D721Med (cell line): ENCODE measurements around the gene MFN2.
"Not testable (repeated sequence)": the region's sequence is repeated elsewhere in the genome, so short reads cannot be mapped to it uniquely, and the experiment has no call there.

Experiments used
- DNase-seq: peaks from one replicate; pipeline ENCODE4 v3.0.0; 2011; ENCODE audit warnings: low spot score; ENCODE audit not compliant: insufficient read length
- FAIRE-seq: peaks from 2 replicates; lab custom pipeline; 2011; peaks lifted over from hg19 to GRCh38; lab: Jason Lieb, UNC
- TF ChIP-seq, protein P1 (sequence below): IDR thresholded peaks from 2 replicates; pipeline ENCODE4 v1.5.1; 2012; ENCODE audit warnings: mild to moderate bottlenecking, control low read depth; ENCODE audit not compliant: insufficient read depth; ENCODE audit errors: missing control alignments

MFN2 gene

GRCh38 chr1:12035312-12035711, 55.1 kb downstream of the MFN2 start:
- no peak for FAIRE-seq
- no peak for DNase-seq
- TF ChIP-seq, protein P1, sequence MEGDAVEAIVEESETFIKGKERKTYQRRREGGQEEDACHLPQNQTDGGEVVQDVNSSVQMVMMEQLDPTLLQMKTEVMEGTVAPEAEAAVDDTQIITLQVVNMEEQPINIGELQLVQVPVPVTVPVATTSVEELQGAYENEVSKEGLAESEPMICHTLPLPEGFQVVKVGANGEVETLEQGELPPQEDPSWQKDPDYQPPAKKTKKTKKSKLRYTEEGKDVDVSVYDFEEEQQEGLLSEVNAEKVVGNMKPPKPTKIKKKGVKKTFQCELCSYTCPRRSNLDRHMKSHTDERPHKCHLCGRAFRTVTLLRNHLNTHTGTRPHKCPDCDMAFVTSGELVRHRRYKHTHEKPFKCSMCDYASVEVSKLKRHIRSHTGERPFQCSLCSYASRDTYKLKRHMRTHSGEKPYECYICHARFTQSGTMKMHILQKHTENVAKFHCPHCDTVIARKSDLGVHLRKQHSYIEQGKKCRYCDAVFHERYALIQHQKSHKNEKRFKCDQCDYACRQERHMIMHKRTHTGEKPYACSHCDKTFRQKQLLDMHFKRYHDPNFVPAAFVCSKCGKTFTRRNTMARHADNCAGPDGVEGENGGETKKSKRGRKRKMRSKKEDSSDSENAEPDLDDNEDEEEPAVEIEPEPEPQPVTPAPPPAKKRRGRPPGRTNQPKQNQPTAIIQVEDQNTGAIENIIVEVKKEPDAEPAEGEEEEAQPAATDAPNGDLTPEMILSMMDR, result no peak

DNA sequence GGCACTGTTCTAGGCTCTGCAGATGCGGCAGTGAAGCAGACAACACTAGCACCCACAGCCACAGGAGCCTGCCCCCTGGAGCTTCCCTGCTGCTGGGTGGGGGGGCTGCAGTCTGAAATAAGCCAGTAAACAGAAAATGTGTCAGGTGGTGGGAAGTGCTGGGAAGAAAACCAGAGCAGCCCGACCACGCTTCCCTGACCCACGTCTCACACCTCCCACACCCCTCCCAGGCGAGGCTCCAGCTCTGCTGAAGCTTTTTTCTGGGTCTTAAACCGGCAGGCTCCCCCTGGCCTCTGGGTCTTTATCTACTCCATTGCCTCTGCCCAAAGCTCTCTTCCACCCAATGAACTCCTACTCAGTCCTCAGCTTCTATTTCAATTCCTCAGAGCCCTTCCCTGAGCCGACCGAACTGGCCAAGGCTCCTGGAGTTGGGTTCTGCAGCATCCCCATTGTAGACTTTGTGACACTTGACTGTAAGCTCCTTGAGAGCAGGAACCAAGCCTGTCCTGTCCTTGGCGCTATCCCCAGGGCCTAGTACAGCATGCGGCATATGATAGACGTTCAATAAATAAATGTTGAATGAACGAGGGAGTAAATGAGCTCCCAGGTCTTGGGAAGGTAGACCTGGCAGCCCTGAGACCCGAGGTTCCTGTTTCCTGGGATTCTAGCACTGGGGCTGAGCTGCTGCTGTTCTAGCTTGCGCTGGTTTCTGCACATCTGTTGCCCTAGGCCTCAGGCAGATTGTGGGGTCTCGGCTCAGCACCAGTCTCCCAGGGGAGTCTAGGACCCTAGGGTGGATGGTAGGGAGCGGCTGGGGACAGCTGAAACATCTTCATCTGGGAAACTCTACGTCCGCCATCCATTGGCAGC, 57.5 kb downstream of the MFN2 start:
- DNase-seq, result no peak
- TF ChIP-seq, protein P1, result no peak
- FAIRE-seq, result no peak

- TF ChIP-seq, protein P1, result no peak
- DNase-seq (no peak), FAIRE-seq (no peak)
Observed at GRCh38 chr1:12038356-12039163, 58.3 kb downstream of the MFN2 start.

DNA sequence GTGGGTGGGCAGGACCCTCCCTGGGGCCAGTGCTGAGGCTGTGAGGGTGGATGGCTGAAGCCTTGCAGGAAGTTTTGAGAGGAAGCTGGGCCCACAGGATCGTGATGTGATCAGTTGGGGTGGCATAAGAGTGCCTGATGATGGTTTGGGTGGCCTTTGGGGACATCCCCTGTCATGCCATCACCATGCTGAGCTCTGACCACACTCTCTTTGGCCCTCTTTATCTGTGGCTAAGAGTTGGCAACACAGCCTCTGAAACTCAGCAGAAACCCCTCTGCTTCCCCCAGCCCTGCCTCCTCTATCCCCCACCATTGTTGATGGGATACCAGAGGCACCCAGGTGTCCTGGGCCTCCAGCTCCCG, 58.9 kb downstream of the MFN2 start:
- DNase-seq, result no peak
- FAIRE-seq, result no peak
- TF ChIP-seq, protein P1, result no peak

- not testable (repeated sequence) for FAIRE-seq, DNase-seq
Observed at GRCh38 chr1:12039824-12040456, 59.7 kb downstream of the MFN2 start.

DNA sequence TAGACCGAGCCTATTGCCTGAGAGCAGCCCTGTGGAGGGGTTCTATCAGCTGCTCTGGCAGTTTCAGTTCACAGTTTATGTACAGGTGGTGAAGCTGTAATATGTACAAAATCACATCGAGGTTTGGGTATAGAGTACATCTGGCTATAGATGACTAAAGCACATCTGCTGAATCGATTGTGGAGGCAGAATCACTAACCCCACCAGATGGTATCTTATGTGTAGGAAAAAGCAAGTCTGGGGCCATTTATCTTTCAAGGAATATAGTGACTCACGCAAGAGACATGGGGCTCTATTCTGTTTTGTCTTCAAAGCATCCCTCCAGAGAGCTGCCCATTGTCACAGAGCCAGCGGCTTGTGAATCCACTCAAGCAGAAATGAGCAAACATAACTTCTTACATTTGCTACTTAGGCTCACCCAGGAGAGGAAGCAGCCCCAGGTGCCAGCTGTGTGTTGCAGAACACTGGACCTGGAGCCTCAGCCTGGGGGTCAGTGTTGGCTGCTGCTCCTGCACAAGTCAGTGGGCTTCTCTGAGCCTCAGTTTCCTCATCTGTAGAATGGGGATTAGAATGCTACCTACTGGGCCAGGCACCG, 60.3 kb downstream of the MFN2 start:
- DNase-seq, result no peak
- no peak for FAIRE-seq

DNA sequence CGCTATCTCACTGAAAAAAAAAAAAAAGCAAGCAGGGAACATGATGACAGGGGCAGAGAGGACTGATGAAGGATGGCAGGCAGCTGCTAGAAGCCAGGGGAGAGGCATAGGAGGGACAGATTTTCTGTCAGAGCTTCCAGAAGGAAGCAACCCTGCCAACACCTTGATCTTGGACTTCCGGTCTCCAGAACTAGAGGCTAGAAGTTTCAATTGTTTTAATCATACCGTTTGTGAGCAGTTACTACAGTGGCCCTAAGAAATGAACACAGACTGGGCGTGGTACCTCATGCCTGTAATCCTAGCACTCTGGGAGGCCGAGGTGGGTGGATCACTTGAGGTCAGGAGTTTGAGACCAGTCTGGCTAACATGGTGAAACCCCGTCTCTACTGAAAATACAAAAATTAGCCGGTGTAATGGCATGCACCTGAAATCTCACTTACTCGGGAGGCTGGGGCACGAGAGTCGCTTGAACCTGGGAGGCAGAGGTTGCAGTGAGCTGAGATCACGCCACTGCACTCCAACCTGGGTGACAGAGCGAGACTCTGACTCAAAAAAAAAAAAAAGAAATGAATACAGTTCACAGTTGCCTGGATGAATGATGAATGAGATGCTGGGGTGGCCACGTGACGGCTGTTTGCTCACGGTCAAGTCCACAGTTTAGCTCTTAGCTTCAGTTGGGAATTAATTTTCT, 64.1 kb downstream of the MFN2 start:
- not testable (repeated sequence) for FAIRE-seq, DNase-seq

More for the DNA sequence above, 60.3 kb downstream of the MFN2 start:
- TF ChIP-seq, protein P1, result no peak
